ENCODE data around the gene CAPN14.
"Not testable (repeated sequence)": the region's sequence is repeated elsewhere in the genome, so short reads cannot be mapped to it uniquely, and the experiment has no call there.

CAPN14 gene

GRCh38 chr2:31196622-31197021 is 20.7 kb downstream of the CAPN14 start:
- no peak for DNase-seq (ENCODE audit: low read depth in 2 of 2)

GRCh38 chr2:31193806-31194205 is 23.5 kb downstream of the CAPN14 start:
- no peak for DNase-seq (ENCODE audit: low read depth in 2 of 2)

GRCh38 chr2:31192851-31193392 is 24.4 kb downstream of the CAPN14 start:
- DNase-seq (ENCODE audit: low read depth in 2 of 2): no peak

- DNase-seq (ENCODE audit: low read depth in 2 of 2): no peak
Observed at GRCh38 chr2:31192396-31192795, 24.9 kb downstream of the CAPN14 start.

GRCh38 chr2:31191931-31192330 is 25.4 kb downstream of the CAPN14 start:
- DNase-seq (ENCODE audit: low read depth in 2 of 2): no peak

- DNase-seq (ENCODE audit: low read depth in 2 of 2): no peak
Observed at GRCh38 chr2:31190188-31190587, 27.1 kb downstream of the CAPN14 start.

GRCh38 chr2:31189141-31189540 is 28.2 kb downstream of the CAPN14 start:
- DNase-seq (ENCODE audit: low read depth in 2 of 2): no peak

- DNase-seq (ENCODE audit: low read depth in 2 of 2): no peak
Observed at GRCh38 chr2:31188131-31188530, 29.2 kb downstream of the CAPN14 start.

- DNase-seq (ENCODE audit: low read depth in 2 of 2): no peak
Observed at GRCh38 chr2:31187166-31187565, 30.1 kb downstream of the CAPN14 start.

GRCh38 chr2:31183973-31184372 is 33.3 kb downstream of the CAPN14 start:
- not testable (repeated sequence) for DNase-seq (ENCODE audit: low read depth in 2 of 2)

GRCh38 chr2:31176742-31177141 is 40.6 kb downstream of the CAPN14 start:
- DNase-seq (ENCODE audit: low read depth in 2 of 2): no peak

GRCh38 chr2:31171142-31171541 is 46.2 kb downstream of the CAPN14 start:
- DNase-seq (ENCODE audit: low read depth in 2 of 2): no peak

- DNase-seq (ENCODE audit: low read depth in 2 of 2): peak; percentile 21 to 23
Observed at GRCh38 chr2:31170071-31170698, 47.1 kb downstream of the CAPN14 start.

- DNase-seq (ENCODE audit: low read depth in 2 of 2): no peak
Observed at GRCh38 chr2:31168291-31168690, 49.0 kb downstream of the CAPN14 start.

GRCh38 chr2:31166925-31167324 is 50.4 kb downstream of the CAPN14 start:
- no peak for DNase-seq (ENCODE audit: low read depth in 2 of 2)

GRCh38 chr2:31163011-31163539 is 54.2 kb downstream of the CAPN14 start:
- no peak for DNase-seq (ENCODE audit: low read depth in 2 of 2)

GRCh38 chr2:31161637-31162036 is 55.7 kb downstream of the CAPN14 start:
- no peak for DNase-seq (ENCODE audit: low read depth in 2 of 2)

GRCh38 chr2:31151501-31151900 is 65.8 kb downstream of the CAPN14 start:
- no peak for DNase-seq (ENCODE audit: low read depth in 2 of 2)

GRCh38 chr2:31150120-31150670 is 67.1 kb downstream of the CAPN14 start:
- DNase-seq (ENCODE audit: low read depth in 2 of 2): no peak

- no peak for DNase-seq (ENCODE audit: low read depth in 2 of 2)
Observed at GRCh38 chr2:31148514-31148913, 68.8 kb downstream of the CAPN14 start.

- DNase-seq (ENCODE audit: low read depth in 2 of 2): no peak
Observed at GRCh38 chr2:31147645-31148044, 69.7 kb downstream of the CAPN14 start.

GRCh38 chr2:31142110-31142509 is 75.2 kb downstream of the CAPN14 start:
- no peak for DNase-seq (ENCODE audit: low read depth in 2 of 2)

GRCh38 chr2:31141443-31142085 is 75.8 kb downstream of the CAPN14 start:
- DNase-seq (ENCODE audit: low read depth in 2 of 2): peak; percentile 30 to 52

Measured in fibroblast of skin of left biceps (primary cell).